NT2/D1 (cell line): ENCODE results near the gene PRKG1.

ENCODE experiments used
- DNase-seq: peaks from one replicate; pipeline ENCODE4 v3.0.0-alpha.2; 2011; ENCODE audit warnings: low read depth, low spot score
- H3K27me3 ChIP-seq: 2 replicates; pipeline ENCODE4 v1.6.0; 2011; ENCODE audit warnings: mild to moderate bottlenecking; ENCODE audit not compliant: insufficient read length, insufficient read depth
- H3K36me3 ChIP-seq: 2 replicates; pipeline ENCODE4 v1.6.1; 2011; ENCODE audit warnings: mild to moderate bottlenecking, low read length, mixed read lengths; ENCODE audit not compliant: insufficient read depth, insufficient read length
- H3K4me1 ChIP-seq: 2 replicates; pipeline ENCODE4 v1.5.1; 2011; ENCODE audit not compliant: insufficient read depth, insufficient read length
- H3K4me3 ChIP-seq: 2 replicates; pipeline ENCODE4 v1.5.1; 2011; ENCODE audit warnings: low read depth; ENCODE audit not compliant: insufficient read length
- H3K9ac ChIP-seq: 2 replicates; pipeline ENCODE4 v1.6.0; 2011; ENCODE audit warnings: low read depth; ENCODE audit not compliant: insufficient read length
- H3K9me3 ChIP-seq: 2 replicates; pipeline ENCODE4 v1.5.1; 2011; ENCODE audit warnings: mild to moderate bottlenecking, low read length; ENCODE audit not compliant: insufficient read depth
- SUZ12 ChIP-seq: IDR thresholded peaks from 2 replicates; pipeline ENCODE4 v1.6.1; 2011; ENCODE audit not compliant: insufficient read length, insufficient read depth; ENCODE audit errors: extremely low read depth
- YY1 ChIP-seq: IDR thresholded peaks from 2 replicates; pipeline ENCODE4 v1.6.1; 2011; ENCODE audit not compliant: insufficient read length, insufficient read depth
- ZNF274 ChIP-seq: IDR thresholded peaks from 2 replicates; pipeline ENCODE4 v1.6.1; 2011; ENCODE audit warnings: mild to moderate bottlenecking, low read depth, low read length

The PRKG1 gene

DNA sequence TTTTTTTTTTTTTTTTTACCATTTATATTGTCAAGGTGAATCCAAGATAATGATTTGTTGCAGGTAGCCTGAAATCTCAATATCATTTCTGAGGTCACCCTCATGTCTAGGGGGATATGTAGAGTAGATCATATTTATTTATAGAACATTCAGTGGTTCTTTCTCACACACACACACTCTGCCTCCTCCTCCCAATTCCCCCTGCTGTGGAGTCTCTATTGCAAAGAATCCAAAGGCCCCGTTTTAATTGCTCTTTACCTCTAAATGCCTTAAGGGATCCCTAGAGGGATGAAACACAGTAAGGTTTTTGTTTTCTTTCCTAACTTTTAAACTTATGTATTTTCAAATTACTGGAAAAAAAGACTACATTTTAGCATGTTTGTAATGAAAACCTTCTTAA lies 170.0 kb downstream of the PRKG1 start:
- Histone ChIP-seq H3K27me3 (no peaks in the 10 kb centered on the region), H3K36me3 (no peaks in the 10 kb centered on the region), H3K4me3 (no peak overlapping the region), H3K4me1 (no peaks in the 10 kb centered on the region), H3K9ac (no peak overlapping the region), H3K9me3 (no peaks in the 10 kb centered on the region)
- DNase-seq, result no peak
- TF ChIP-seq ZNF274 (no peak), SUZ12 (no peak), YY1 (no peak)

DNA sequence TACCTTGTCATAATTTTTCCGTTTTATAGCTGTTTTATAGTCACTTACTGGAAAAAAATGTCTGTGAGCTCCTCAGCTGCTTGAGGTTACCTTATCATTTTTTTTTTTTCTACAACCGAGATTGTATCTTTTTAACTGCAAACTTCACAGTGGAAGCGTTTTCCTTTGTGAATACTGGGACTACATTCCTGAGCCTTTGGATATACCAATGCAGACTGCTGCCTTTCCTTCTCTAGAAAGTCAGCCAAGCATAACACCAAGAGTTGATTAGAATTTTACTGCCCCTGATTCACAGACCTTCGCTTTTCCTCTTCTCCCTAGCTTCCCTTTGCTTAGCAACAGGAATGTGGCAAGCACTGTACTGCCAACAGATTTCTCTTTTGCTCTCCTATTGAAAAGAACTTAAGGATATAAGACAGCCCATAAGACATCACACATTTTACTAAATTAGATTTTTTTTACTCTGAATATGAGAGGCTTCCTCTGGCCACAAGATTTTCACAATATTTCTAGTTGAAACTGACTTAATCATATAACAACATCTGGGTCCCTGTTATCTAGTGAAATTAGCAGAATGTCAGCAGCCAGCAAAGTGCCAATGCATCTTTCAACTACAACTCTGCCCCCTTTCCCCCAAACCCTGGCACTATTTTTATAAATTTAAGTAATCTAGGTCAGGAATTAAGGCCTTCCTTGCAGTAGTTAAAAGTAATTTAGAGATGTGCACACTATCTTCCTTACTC lies 170.6 kb downstream of the PRKG1 start:
- Histone ChIP-seq H3K4me1 (no peaks in the 10 kb centered on the region), H3K4me3 (no peak overlapping the region), H3K27me3 (no peaks in the 10 kb centered on the region), H3K9me3 (no peaks in the 10 kb centered on the region), H3K36me3 (no peaks in the 10 kb centered on the region), H3K9ac (no peak overlapping the region)
- DNase-seq, result peak; percentile 18
- TF ChIP-seq ZNF274 (no peak), SUZ12 (no peak), YY1 (no peak)

DNA sequence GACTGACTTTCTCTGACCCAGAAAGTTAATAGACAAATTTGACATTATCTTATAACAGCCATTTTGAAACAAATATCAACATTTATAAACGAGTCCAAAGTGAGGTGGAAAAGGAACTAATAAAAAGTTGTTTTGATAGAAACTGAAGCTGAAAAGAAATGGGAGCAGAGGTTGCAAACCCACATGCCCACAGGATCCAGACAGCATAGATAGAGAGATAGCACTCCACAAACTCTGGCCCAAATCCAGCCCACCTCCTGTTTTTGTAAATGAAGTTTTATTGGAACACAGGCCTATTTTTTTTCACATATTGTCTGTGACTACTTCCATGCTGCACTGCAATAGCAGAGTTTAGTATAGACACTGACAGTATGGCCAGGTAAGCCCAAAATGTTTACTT lies 171.9 kb downstream of the PRKG1 start:
- Histone ChIP-seq H3K4me1 (no peaks in the 10 kb centered on the region), H3K9ac (no peak overlapping the region), H3K36me3 (no peaks in the 10 kb centered on the region), H3K4me3 (no peak overlapping the region), H3K27me3 (no peaks in the 10 kb centered on the region), H3K9me3 (no peaks in the 10 kb centered on the region)
- TF ChIP-seq SUZ12 (no peak), ZNF274 (no peak), YY1 (no peak)
- DNase-seq, result no peak

- TF ChIP-seq SUZ12, result no peak
- TF ChIP-seq YY1, result no peak
- TF ChIP-seq ZNF274, result no peak
- no peak overlapping the region for H3K9ac ChIP-seq
- H3K4me1 ChIP-seq, result no peaks in the 10 kb centered on the region
- no peak overlapping the region for H3K4me3 ChIP-seq
- no peaks in the 10 kb centered on the region for H3K9me3 ChIP-seq
- H3K27me3 ChIP-seq, result no peaks in the 10 kb centered on the region
- no peaks in the 10 kb centered on the region for H3K36me3 ChIP-seq
- DNase-seq, result no peak
Observed at GRCh38 chr10:51250278-51250920, 176.1 kb downstream of the PRKG1 start.

DNA sequence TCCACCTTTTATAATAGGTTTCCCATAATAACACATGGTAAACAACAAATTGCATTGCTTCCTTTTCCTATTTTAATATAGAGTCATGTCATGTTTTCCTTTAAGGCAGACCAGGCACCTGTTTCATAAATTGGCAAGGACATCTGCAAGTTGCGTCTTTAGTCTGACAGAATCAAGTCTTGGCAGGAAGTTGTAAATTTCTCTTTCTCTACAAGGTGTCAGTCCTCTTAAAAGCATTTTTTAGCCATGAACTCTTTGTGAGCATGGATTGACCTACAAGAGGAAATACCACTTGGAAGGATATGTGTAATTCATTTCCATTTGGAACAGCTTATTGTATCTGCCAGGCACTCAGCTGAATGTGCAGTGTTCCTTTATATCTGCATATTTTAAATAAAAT lies 176.8 kb downstream of the PRKG1 start:
- H3K4me1 ChIP-seq, result no peaks in the 10 kb centered on the region
- TF ChIP-seq SUZ12, result no peak
- no peak for TF ChIP-seq ZNF274
- no peak for TF ChIP-seq YY1
- no peak for DNase-seq
- no peaks in the 10 kb centered on the region for H3K27me3 ChIP-seq
- H3K36me3 ChIP-seq, result no peaks in the 10 kb centered on the region
- no peaks in the 10 kb centered on the region for H3K9me3 ChIP-seq
- H3K9ac ChIP-seq, result no peak overlapping the region
- H3K4me3 ChIP-seq, result no peak overlapping the region

- no peaks in the 10 kb centered on the region for H3K36me3 ChIP-seq
- DNase-seq, result no peak
- no peaks in the 10 kb centered on the region for H3K4me1 ChIP-seq
- H3K27me3 ChIP-seq, result no peaks in the 10 kb centered on the region
- TF ChIP-seq ZNF274 (no peak), YY1 (no peak), SUZ12 (no peak)
- no peak overlapping the region for H3K9ac ChIP-seq
- no peak overlapping the region for H3K4me3 ChIP-seq
- no peaks in the 10 kb centered on the region for H3K9me3 ChIP-seq
Observed at GRCh38 chr10:51255381-51255780, 181.1 kb downstream of the PRKG1 start.

GRCh38 chr10:51257511-51258248 lies 183.4 kb downstream of the PRKG1 start:
- DNase-seq, result no peak
- no peak for TF ChIP-seq YY1
- no peak for TF ChIP-seq SUZ12
- Histone ChIP-seq H3K9ac (no peak overlapping the region), H3K4me3 (no peak overlapping the region), H3K9me3 (no peaks in the 10 kb centered on the region), H3K36me3 (no peaks in the 10 kb centered on the region), H3K27me3 (no peaks in the 10 kb centered on the region), H3K4me1 (no peaks in the 10 kb centered on the region)
